BJ (cell line): ENCODE data around the gene COMMD7. TPM values are rescaled to one million over a fixed set of nuclear protein-coding genes. Genes with fewer than 3 reads are reported as not detected.
A peak's percentile ranks its signal among the peaks of the same experiment; 100 is the strongest.

Experiments used
- CTCF ChIA-PET: fragments of 350-600 bp; formaldehyde crosslinking; extraction: SDS; loops from one replicate; lab custom pipeline; 2021; ENCODE audit warnings: antibody characterized with exemption, inconsistent platforms; lab: Yijun Ruan, JAX
- POLR2A ChIA-PET: fragments of 300-600 bp; sonication (Branson Sonifier 250); formaldehyde crosslinking; extraction: SDS; loops from one replicate; lab custom pipeline; 2021; ENCODE audit warnings: antibody characterized with exemption; lab: Charles Lee
- DNase-seq: peaks from one replicate; pipeline ENCODE4 v3.0.0-alpha.2; 2011; ENCODE audit warnings: low read depth
- H3K27me3 ChIP-seq: 2 replicates; pipeline ENCODE4 v1.6.0; 2011; ENCODE audit warnings: low read length; ENCODE audit not compliant: control insufficient read depth, insufficient read depth
- H3K36me3 ChIP-seq: 2 replicates; pipeline ENCODE4 v1.5.1; 2011; ENCODE audit warnings: low read length; ENCODE audit not compliant: control insufficient read depth, insufficient read depth
- H3K4me3 ChIP-seq: 2 replicates; pipeline ENCODE4 v1.5.1; 2011; ENCODE audit warnings: low read depth, mild to moderate bottlenecking, control low read depth, low read length
- CTCF ChIP-seq: IDR thresholded peaks from 2 replicates; pipeline ENCODE4 v1.5.1; 2011; ENCODE audit warnings: low read depth, mild to moderate bottlenecking, control low read depth, inconsistent platforms, low read length, moderate library complexity; ENCODE audit not compliant: insufficient read depth
- polyA plus RNA-seq: library from polyadenylated mRNA; depleted of rRNA; stranded (reverse); fragments of >200 nt; gene quantifications from 2 replicates; pipeline ENCODE4 v1.2.3, GENCODE V29; 2011

COMMD7 gene
- polyA plus RNA-seq, 1 experiment = 73.6 TPM

DNA sequence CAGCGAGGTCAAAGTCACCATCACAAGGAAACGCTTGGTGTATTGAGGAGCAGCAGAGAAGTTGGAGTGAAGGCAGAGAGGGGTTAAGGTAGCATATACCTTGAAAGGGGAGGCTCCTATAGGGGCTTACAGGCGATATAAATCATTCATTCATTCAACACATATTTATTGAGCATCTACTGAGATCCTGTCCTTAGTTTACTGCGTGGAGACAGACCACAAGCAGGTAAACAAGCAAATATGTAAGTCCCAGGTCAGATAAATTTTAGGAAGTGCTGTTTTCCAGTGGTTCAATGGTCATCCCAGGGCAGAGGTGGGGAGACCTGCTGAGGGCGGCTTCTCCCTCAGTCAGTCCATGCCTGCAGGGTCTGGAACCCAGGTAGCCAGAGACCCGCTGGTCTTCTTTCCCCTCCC lies 18.2 kb upstream of the COMMD7 start:
- no peaks in the 10 kb centered on the region for H3K36me3 ChIP-seq
- ChIA-PET CTCF (interaction anchor here (1.3 kb wide), 1 partner anchor 29 kb away, joined by 4 read pairs; no protein-coding TSS in a partner anchor), POLR2A (no interaction called here)
- no peak for TF ChIP-seq CTCF
- no peaks in the 10 kb centered on the region for H3K27me3 ChIP-seq
- DNase-seq = no peak
- peak overlapping the region; percentile 95 for H3K4me3 ChIP-seq

- ChIA-PET CTCF (interaction anchor here (1.9 kb wide), 1 partner anchor 22 kb away, joined by 6 read pairs; no protein-coding TSS in a partner anchor), POLR2A (no interaction called here)
- H3K4me3 ChIP-seq = no peak overlapping the region
- H3K27me3 ChIP-seq = no peaks in the 10 kb centered on the region
- no peak for DNase-seq
- no peaks in the 10 kb centered on the region for H3K36me3 ChIP-seq
- no peak for TF ChIP-seq CTCF
Measured at GRCh38 chr20:32756156-32756555, 12.9 kb upstream of the COMMD7 start.

- CTCF ChIA-PET = interaction anchor here (1.3 to 1.5 kb wide), 2 partner anchors 10 to 20 kb away, joined by 3 read pairs; partner anchors contain the start of gene COMMD7
- TF ChIP-seq CTCF = no peak
- DNase-seq = no peak
Measured at GRCh38 chr20:32753731-32754130, 10.5 kb upstream of the COMMD7 start.

GRCh38 chr20:32752458-32753250 lies 9.4 kb upstream of the COMMD7 start:
- no peak for TF ChIP-seq CTCF
- no peak for DNase-seq
- ChIA-PET CTCF (interaction anchor here (1.0 to 1.3 kb wide), 3 partner anchors 10 to 21 kb away, joined by 3 read pairs; no protein-coding TSS in a partner anchor), POLR2A (no interaction called here)
- H3K36me3 ChIP-seq = no peaks in the 10 kb centered on the region
- H3K27me3 ChIP-seq = no peaks in the 10 kb centered on the region
- no peak overlapping the region for H3K4me3 ChIP-seq

More at GRCh38 chr20:32753731-32754130, 10.5 kb upstream of the COMMD7 start:
- POLR2A ChIA-PET = no interaction called here
- Histone ChIP-seq H3K4me3 (no peak overlapping the region), H3K36me3 (no peaks in the 10 kb centered on the region), H3K27me3 (no peaks in the 10 kb centered on the region)

DNA sequence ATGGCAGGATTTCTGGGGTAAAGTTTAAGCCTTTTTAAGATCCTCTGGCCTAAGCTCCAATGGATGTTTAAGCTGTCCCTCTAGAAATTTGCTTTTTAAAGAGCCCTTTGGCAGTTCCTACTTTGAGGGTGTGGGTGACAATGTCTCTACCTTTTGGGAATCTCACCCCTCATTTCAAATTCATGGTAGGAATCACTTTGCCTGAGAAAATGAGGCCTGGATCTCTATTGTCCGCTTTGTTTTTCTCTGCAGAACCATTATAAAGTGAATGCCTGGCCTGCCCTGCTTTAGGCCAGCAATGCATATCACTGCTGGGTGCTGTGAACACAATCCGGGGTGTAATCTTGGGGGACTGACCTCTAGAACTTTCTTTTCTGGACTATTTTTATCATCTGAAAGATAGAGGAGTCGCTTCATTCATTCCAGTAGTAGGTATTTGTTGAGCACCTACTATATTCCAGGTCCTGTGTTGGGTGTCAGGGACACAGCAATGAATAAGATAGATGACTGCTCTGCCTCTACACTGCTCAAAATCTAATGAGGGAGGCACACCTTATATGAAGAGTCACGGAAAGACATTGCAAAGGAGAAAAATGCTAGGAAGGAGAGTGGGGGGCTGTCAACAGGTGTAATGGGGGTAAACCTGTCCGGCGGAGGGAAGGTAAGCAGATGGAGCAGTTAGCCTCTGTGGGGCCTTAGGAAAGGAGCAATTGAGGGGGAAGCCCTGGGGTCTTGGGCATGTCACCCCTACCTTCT lies 8.6 kb upstream of the COMMD7 start:
- no peak for TF ChIP-seq CTCF
- no peak overlapping the region for H3K4me3 ChIP-seq
- POLR2A ChIA-PET = no interaction called here
- CTCF ChIA-PET = interaction anchor here (1.0 to 1.3 kb wide), 2 partner anchors 14 to 22 kb away, joined by 3 read pairs; no protein-coding TSS in a partner anchor
- H3K27me3 ChIP-seq = no peaks in the 10 kb centered on the region
- no peak for DNase-seq
- H3K36me3 ChIP-seq = no peaks in the 10 kb centered on the region
